ENCODE results near the gene JARID2. TPM values are rescaled to one million over a fixed set of nuclear protein-coding genes. Genes with fewer than 3 reads are reported as not detected.

The JARID2 gene
- total and polyA plus RNA-seq, 9 of the 15 experiments (the other 6 are each of a cell fraction or from before 2014, with no cell fraction given), result 5.0 to 29.0 (median 15.6) TPM

DNA sequence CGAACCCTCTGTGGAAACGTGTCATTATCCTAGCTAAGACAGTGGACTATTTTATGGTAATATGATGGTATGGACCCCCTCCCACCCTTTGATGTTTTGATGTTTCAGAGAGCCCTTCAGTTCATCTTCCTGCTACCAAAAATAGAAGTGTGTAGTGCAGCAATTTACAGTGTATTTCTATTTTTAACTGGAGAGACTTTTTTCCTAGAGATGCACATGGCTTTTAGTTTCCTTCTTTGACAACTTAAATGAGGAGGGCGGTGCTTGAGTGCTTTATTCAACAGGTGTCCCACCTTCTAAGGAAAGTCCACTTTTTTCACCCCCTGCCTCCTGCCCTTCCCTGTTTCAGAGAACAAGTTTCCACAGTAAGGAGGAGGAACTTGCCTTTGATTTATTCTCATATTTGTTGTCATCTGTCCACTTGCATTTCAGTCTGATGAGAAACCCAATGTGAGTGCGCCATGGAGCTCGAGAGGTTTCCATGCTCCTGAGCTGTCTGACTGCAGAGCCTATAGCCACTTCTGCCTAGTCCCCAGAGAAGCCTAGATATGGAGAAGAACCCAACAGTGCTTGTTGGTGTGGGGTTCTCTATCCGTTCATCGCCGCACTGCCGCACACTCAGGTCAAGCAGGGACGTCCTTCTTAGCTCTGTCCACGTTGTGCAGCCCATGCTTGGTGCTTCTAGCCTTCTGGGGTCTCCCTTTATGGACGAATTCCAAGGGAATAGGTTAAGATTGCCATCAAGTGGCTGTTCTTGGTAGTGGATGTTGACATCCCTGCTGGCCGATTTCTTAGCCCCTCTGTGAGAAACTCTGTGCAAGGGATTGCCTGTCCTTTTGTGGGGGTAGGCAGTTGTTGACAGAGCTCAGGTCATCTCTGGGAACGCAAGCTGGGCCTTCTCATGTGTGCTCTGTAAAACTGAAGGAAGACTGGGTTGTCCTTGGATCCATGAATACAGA, 144.2 kb downstream of the JARID2 start (continued):
- TF ChIP-seq, protein P1, sequence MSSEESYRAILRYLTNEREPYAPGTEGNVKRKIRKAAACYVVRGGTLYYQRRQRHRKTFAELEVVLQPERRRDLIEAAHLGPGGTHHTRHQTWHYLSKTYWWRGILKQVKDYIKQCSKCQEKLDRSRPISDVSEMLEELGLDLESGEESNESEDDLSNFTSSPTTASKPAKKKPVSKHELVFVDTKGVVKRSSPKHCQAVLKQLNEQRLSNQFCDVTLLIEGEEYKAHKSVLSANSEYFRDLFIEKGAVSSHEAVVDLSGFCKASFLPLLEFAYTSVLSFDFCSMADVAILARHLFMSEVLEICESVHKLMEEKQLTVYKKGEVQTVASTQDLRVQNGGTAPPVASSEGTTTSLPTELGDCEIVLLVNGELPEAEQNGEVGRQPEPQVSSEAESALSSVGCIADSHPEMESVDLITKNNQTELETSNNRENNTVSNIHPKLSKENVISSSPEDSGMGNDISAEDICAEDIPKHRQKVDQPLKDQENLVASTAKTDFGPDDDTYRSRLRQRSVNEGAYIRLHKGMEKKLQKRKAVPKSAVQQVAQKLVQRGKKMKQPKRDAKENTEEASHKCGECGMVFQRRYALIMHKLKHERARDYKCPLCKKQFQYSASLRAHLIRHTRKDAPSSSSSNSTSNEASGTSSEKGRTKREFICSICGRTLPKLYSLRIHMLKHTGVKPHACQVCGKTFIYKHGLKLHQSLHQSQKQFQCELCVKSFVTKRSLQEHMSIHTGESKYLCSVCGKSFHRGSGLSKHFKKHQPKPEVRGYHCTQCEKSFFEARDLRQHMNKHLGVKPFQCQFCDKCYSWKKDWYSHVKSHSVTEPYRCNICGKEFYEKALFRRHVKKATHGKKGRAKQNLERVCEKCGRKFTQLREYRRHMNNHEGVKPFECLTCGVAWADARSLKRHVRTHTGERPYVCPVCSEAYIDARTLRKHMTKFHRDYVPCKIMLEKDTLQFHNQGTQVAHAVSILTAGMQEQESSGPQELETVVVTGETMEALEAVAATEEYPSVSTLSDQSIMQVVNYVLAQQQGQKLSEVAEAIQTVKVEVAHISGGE (CRISPR knock-in tag; IDR thresholded peaks at IDR 0.05), result no peak
- TF ChIP-seq, protein P2, sequence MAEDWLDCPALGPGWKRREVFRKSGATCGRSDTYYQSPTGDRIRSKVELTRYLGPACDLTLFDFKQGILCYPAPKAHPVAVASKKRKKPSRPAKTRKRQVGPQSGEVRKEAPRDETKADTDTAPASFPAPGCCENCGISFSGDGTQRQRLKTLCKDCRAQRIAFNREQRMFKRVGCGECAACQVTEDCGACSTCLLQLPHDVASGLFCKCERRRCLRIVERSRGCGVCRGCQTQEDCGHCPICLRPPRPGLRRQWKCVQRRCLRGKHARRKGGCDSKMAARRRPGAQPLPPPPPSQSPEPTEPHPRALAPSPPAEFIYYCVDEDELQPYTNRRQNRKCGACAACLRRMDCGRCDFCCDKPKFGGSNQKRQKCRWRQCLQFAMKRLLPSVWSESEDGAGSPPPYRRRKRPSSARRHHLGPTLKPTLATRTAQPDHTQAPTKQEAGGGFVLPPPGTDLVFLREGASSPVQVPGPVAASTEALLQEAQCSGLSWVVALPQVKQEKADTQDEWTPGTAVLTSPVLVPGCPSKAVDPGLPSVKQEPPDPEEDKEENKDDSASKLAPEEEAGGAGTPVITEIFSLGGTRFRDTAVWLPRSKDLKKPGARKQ (CRISPR knock-in tag; IDR thresholded peaks at IDR 0.05), result no peak
- TF ChIP-seq, protein P3, sequence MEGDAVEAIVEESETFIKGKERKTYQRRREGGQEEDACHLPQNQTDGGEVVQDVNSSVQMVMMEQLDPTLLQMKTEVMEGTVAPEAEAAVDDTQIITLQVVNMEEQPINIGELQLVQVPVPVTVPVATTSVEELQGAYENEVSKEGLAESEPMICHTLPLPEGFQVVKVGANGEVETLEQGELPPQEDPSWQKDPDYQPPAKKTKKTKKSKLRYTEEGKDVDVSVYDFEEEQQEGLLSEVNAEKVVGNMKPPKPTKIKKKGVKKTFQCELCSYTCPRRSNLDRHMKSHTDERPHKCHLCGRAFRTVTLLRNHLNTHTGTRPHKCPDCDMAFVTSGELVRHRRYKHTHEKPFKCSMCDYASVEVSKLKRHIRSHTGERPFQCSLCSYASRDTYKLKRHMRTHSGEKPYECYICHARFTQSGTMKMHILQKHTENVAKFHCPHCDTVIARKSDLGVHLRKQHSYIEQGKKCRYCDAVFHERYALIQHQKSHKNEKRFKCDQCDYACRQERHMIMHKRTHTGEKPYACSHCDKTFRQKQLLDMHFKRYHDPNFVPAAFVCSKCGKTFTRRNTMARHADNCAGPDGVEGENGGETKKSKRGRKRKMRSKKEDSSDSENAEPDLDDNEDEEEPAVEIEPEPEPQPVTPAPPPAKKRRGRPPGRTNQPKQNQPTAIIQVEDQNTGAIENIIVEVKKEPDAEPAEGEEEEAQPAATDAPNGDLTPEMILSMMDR (IDR thresholded peaks at IDR 0.05 in 2 of 3, conservative IDR thresholded peaks at IDR 0.05 in 1 of 3; ENCODE audit: insufficient read depth in 2 of 3, low read depth in 1 of 3, low read length in 3 of 3), result peak; percentile 80 to 90 (median 81)
- TF ChIP-seq RB1 (IDR thresholded peaks at IDR 0.05; ENCODE audit: low read depth) (no peak), SNIP1 (IDR thresholded peaks at IDR 0.05; ENCODE audit: low read depth) (no peak), JUND (IDR thresholded peaks at IDR 0.05; ENCODE audit: borderline replicate concordance, low read depth, low read length) (peak; percentile 10; the same call in 1 of the 2 replicates), JUND (tag; IDR thresholded peaks at IDR 0.05; ENCODE audit: borderline replicate concordance, low read depth, low read length) (peak; percentile 32; the same call in 1 of the 3 replicates)

All from K562 (cell line).